Common myeloid progenitor, CD34-positive (primary cell): ENCODE results near the gene THUMPD3.
A peak's percentile ranks its signal among the peaks of the same experiment; 100 is the strongest.

Experiments
- CTCF ChIA-PET: fragments of 350-600 bp; sonication (Branson Sonifier 250); formaldehyde crosslinking; loops from one replicate; lab custom pipeline; 2021; ENCODE audit warnings: antibody characterized with exemption; lab: Charles Lee
- POLR2A ChIA-PET: fragments of 350-600 bp; sonication (Branson Sonifier 250); formaldehyde crosslinking; loops from one replicate; lab custom pipeline; 2021; ENCODE audit warnings: antibody characterized with exemption; lab: Charles Lee
- DNase-seq, 3 donors: peaks; one replicate each; pipeline versions ENCODE4 v3.0.0 to v3.0.0-alpha.2; 2013
- H3K27ac ChIP-seq, 2 experiments: 1 replicate in 1 of 2; 2 replicates in 1 of 2; pipeline ENCODE4 v1.7.0; 2013; ENCODE audit warnings: inconsistent platforms in 2 of 2, low read length in 2 of 2, mild to moderate bottlenecking in 2 of 2, low read depth in 1 of 2, moderate library complexity in 1 of 2; ENCODE audit not compliant: severe bottlenecking in 2 of 2, insufficient read depth in 1 of 2, poor library complexity in 1 of 2
- H3K27me3 ChIP-seq, 5 experiments: replicated peaks in 2 of 5; 1 replicate in 3 of 5; 2 replicates in 2 of 5; pipeline versions ENCODE4 v1.6.1 to v1.7.0; 2013; ENCODE audit warnings: low read length in 4 of 5, mild to moderate bottlenecking in 2 of 5, moderate library complexity in 2 of 5, inconsistent platforms in 1 of 5; ENCODE audit not compliant: insufficient read depth in 5 of 5, control insufficient read depth in 4 of 5
- H3K36me3 ChIP-seq, 4 experiments: 1 replicate in 2 of 4; 2 replicates in 2 of 4; pipeline versions ENCODE4 v1.6.1 to v1.7.0; 2013; ENCODE audit warnings: low read length in 3 of 4, control low read depth in 1 of 4, mild to moderate bottlenecking in 1 of 4; ENCODE audit not compliant: control insufficient read depth in 4 of 4, insufficient read depth in 4 of 4
- H3K4me1 ChIP-seq, 4 experiments: 1 replicate in 3 of 4; 2 replicates in 1 of 4; pipeline versions ENCODE4 v1.6.1 to v1.7.1; 2013; ENCODE audit warnings: low read length in 3 of 4, mild to moderate bottlenecking in 3 of 4, control low read depth in 1 of 4, inconsistent platforms in 1 of 4, moderate library complexity in 1 of 4; ENCODE audit not compliant: control insufficient read depth in 4 of 4, insufficient read depth in 4 of 4; ENCODE audit errors: control extremely low read depth in 1 of 4
- H3K4me3 ChIP-seq, 7 experiments: 1 replicate in 4 of 7; 2 replicates in 3 of 7; pipeline versions ENCODE4 v1.5.1 to v1.7.0; 2013; ENCODE audit warnings: mild to moderate bottlenecking in 7 of 7, low read length in 6 of 7, moderate library complexity in 6 of 7, inconsistent platforms in 2 of 7, low read depth in 2 of 7, control low read depth in 1 of 7; ENCODE audit not compliant: insufficient read depth in 4 of 7, control insufficient read depth in 1 of 7; ENCODE audit errors: extremely low read depth in 1 of 7
- H3K9me3 ChIP-seq, 5 experiments: 1 replicate in 4 of 5; 2 replicates in 1 of 5; pipeline versions ENCODE4 v1.6.1 to v1.7.1; 2013; ENCODE audit warnings: low read length in 4 of 5, mild to moderate bottlenecking in 2 of 5, inconsistent platforms in 1 of 5, low read depth in 1 of 5, moderate library complexity in 1 of 5; ENCODE audit not compliant: control insufficient read depth in 4 of 5, insufficient read depth in 2 of 5; ENCODE audit errors: control extremely low read depth in 1 of 5
- WGBS: methylation state at CpG from one replicate; pipeline ENCODE4 v1.1.5; 2013; ENCODE audit not compliant: insufficient coverage; 5-methylcytosine and 5-hydroxymethylcytosine counted together

The THUMPD3 gene

DNA sequence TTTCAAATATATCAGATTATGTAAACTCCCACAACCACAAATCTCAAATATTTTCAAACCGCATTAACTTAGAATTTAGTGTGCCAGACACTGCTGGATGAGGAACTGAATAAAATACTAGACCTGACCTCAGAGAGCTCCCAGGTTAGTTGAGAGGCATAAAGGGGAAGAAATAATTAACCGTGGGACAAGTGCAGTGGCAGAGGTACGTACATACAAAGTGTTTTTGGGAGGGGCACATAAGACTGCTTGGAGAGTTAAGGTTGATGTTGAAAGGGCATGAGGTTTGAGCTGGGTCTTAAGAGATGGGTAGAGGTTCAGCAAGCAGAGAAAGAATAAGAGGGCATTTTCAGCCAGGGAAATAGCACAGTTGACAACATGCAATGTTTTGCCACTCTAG is 17.2 kb downstream of the THUMPD3 start:
- POLR2A ChIA-PET: no interaction called here
- 94% methylated on average over 2 of the region's 3 CpGs for WGBS
- Histone ChIP-seq H3K36me3 (peaks cover 26 to 80% (median 46%) of the 10 kb centered on the region in 4 experiments), H3K9me3 (no peaks in the 10 kb centered on the region), H3K27ac (no peak overlapping the region), H3K4me1 (peaks cover 0 to 4% (median 0%) of the 10 kb centered on the region in 4 experiments), H3K4me3 (no peak overlapping the region), H3K27me3 (no peaks in the 10 kb centered on the region)
- CTCF ChIA-PET: interaction anchor here (2.5 to 3.2 kb wide), 3 partner anchors 15 to 27 kb away, joined by 9 to 12 read pairs (median 11); partner anchors contain the start of gene THUMPD3
- DNase-seq: no peak

DNA sequence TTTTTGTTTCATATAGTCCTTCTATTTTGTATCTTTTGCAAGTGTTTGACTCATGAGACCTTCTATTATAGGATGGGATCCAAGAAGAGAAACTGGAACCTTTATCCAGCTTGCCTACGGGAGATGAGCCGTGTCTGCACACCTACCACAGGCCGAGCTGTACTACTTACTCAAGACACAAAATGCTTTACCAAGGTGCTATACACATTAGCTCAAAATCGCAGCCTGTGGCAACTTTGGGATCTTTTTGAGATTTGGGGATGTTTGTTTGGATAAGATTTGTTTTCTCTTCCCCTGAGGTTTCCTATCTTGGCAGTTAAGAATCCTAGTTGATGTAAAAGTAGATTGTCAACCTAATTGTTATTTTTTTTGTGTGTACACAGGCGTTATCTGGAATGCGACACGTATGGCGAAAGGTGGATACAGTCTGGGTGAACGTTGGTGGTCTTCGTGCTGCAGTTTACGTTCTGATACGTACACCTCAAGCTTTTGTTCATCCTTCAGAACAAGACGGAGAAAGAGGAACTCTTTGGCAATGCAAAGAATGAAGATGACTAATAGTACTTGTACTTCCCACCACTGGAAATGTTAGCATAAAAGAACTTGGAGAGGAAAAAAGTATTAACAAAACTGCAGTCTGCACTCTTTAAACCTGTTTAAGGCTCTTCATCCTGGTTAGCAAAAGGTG is 21.4 kb downstream of the THUMPD3 start:
- CTCF ChIA-PET: interaction anchor here (1.2 to 3.0 kb wide), 5 partner anchors 9 to 38 kb away, joined by 4 to 10 read pairs (median 7); no protein-coding TSS in a partner anchor
- 98% methylated on average over 8 of the region's 13 CpGs for WGBS
- Histone ChIP-seq H3K36me3 (peaks cover 18 to 81% (median 56%) of the 10 kb centered on the region in 4 experiments), H3K27ac (no peak overlapping the region), H3K9me3 (no peaks in the 10 kb centered on the region), H3K4me3 (no peak overlapping the region), H3K27me3 (no peaks in the 10 kb centered on the region), H3K4me1 (no peaks in the 10 kb centered on the region)
- no peak for DNase-seq
- POLR2A ChIA-PET: interaction anchor here (0.5 kb wide), 1 partner anchor 13 kb away, joined by 4 read pairs; the partner anchor contains the start of gene SETD5

DNA sequence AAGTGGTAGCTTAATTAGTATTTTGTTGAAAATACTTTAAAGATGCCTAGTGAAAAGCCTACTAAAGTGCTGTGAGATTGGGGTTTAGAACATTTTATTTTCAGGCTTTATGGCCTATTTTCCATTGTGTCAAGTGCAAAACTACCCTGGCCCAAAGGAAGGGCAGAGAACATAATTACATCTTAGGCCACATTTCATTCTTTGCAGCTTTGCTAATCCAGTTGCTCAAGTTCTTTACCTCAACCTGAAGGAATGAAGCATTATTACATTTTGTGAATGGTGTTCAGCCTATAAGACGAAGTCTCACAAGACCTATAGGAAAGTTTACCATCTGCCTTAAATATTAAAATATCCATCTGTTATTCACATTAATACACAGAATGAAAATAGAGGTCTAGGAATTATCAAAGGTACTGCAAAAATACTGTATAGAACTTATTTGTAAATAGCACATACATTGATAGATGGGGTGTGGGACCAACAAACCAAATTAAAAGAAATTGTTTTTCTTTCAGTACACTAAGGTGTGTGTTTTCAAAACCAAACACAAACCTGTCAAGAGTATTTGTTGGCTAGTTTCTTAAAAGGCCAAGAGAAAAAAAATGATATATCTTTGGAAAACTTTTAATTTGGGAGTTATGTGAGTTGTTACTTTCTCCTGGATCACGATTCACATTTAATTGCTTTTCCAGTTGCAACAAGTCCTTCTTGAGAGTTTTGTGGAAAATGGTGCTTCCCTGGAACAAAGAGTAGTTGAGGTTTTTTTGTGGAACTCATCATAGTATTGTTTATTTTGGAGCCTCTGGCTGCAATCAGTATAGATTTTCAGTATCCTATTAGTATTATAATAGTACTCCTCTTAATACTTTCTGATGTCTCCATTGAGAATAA is 22.6 kb downstream of the THUMPD3 start:
- DNase-seq: no peak
- POLR2A ChIA-PET: interaction anchor here (0.6 to 0.8 kb wide), 2 partner anchors 10 to 22 kb away, joined by 3 to 4 read pairs; partner anchors contain the start of gene THUMPD3
- CTCF ChIA-PET: interaction anchor here (1.1 to 3.0 kb wide), 4 partner anchors 10 to 37 kb away, joined by 3 to 10 read pairs (median 7); no protein-coding TSS in a partner anchor
- H3K4me1 ChIP-seq: no peaks in the 10 kb centered on the region
- peaks cover 14 to 80% (median 53%) of the 10 kb centered on the region in 4 experiments for H3K36me3 ChIP-seq
- H3K27me3 ChIP-seq: no peaks in the 10 kb centered on the region
- H3K4me3 ChIP-seq: no peak overlapping the region
- no peaks in the 10 kb centered on the region for H3K9me3 ChIP-seq
- no CpG with 5 or more reads among the region's 2 CpGs for WGBS
- peak overlapping the region in 1 of 2 experiments; percentile 26 for H3K27ac ChIP-seq

DNA sequence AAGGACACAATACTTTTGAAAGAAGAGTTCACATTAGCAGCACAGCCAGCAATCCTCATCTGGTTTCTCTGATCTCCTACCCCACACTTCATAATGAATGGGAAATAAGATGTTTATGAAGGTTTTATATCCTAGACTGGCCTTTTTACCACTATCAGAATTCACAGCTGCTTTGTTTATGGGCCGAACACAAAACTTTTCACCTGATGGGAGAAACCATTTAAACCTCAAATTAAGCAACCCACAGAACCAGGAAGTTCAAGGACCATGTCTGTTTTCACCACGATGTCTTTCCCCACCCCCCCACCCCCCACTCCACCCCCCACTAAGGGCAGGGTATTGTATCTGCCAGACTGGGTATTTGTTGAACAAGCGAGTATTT is 23.2 kb downstream of the THUMPD3 start:
- no peaks in the 10 kb centered on the region for H3K4me1 ChIP-seq
- DNase-seq: no peak
- H3K9me3 ChIP-seq: no peaks in the 10 kb centered on the region
- H3K27ac ChIP-seq: peak overlapping the region in 1 of 2 experiments; percentile 26
- POLR2A ChIA-PET: interaction anchor here (0.6 kb wide), 2 partner anchors 9 to 13 kb away, joined by 3 read pairs; no protein-coding TSS in a partner anchor
- CTCF ChIA-PET: interaction anchor here (1.1 kb wide), 1 partner anchor 13 kb away, joined by 3 read pairs; no protein-coding TSS in a partner anchor
- H3K27me3 ChIP-seq: no peaks in the 10 kb centered on the region
- no peak overlapping the region for H3K4me3 ChIP-seq
- no CpG with 5 or more reads among the region's 3 CpGs for WGBS
- H3K36me3 ChIP-seq: peaks cover 14 to 81% (median 53%) of the 10 kb centered on the region in 4 experiments

DNA sequence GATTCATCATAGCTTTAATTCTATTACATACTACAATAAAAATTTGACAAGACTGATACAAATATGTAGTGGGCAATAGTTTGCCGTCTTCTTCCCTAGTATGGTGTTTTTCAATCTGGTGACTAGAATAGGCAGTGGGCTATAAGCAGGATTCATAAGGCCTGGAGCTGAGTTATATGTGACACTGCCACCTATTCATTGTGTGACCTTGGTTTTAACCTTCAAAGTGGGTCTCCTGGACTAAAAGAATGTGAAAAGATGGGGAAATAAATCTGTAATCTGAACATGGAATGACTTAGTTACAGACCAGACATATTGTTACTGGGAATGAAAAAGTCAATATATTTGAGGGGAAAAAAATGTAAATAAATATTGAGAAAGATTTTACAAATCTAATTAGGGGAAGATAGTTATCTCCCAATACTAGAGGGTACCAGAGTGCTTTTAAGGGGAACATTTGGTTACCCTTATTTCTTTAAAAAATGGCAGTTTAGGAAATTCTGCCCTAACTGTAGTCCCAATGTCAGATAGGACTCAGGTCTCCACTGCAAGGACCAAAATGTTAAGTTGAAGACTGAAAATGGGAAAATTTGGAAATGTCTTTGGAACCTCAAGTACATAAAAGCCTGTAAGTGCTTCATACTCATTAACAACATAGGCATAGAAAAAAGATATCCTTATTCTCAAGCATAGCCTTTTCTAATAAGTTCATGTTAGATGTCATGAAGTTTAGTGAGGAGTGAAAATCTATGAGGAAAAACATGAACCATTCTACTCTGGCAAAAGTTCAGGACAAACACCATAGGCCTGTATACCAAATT is 23.9 kb downstream of the THUMPD3 start:
- ChIA-PET CTCF (interaction anchor here (1.1 kb wide), 1 partner anchor 13 kb away, joined by 3 read pairs; no protein-coding TSS in a partner anchor), POLR2A (interaction anchor here (0.6 kb wide), 1 partner anchor 14 kb away, joined by 3 read pairs; no protein-coding TSS in a partner anchor)
- H3K4me3 ChIP-seq: no peak overlapping the region
- H3K27ac ChIP-seq: peak overlapping the region in 1 of 2 experiments; percentile 23
- no peak for DNase-seq
- no peaks in the 10 kb centered on the region for H3K27me3 ChIP-seq
- H3K4me1 ChIP-seq: peaks cover 0 to 3% (median under 1%) of the 10 kb centered on the region in 4 experiments
- H3K9me3 ChIP-seq: no peaks in the 10 kb centered on the region
- peaks cover 12 to 84% (median 55%) of the 10 kb centered on the region in 4 experiments for H3K36me3 ChIP-seq
- no CpG with 5 or more reads among the region's 1 CpG for WGBS

DNA sequence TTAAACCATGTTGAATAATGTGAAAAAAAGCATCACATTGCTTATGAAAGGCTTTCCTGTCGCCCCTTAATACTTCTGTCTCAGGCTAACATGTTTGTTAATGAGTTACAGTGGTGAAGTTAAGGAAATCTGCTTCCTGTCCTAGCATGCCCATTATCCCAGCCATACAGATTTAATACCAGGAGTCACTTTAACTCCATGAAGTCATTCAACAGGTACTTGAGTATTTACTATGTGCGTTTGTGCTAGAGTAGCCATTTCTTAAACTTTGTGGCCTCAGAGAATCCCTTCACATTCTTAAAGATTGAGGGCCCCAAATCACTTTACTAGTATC is 24.4 kb downstream of the THUMPD3 start:
- no peak for DNase-seq
- Histone ChIP-seq H3K27ac (no peak overlapping the region), H3K27me3 (no peaks in the 10 kb centered on the region), H3K36me3 (peaks cover 12 to 84% (median 58%) of the 10 kb centered on the region in 4 experiments), H3K4me1 (peaks cover under 1 to 7% (median 3%) of the 10 kb centered on the region in 4 experiments), H3K4me3 (no peak overlapping the region), H3K9me3 (no peaks in the 10 kb centered on the region)
- no CpG with 5 or more reads among the region's 2 CpGs for WGBS
- ChIA-PET CTCF (no interaction called here), POLR2A (no interaction called here)
